Measurements from ENCODE around the gene ADISSP. TPM values are rescaled to one million over a fixed set of nuclear protein-coding genes. Genes with fewer than 3 reads are reported as not detected.

ADISSP gene
- total and polyA plus RNA-seq, 2 of the 13 experiments (the other 11 are each of a cell fraction or from before 2014, with no cell fraction given), result 38.3 to 90.6 TPM

GRCh38 chr20:3755814-3756480, 11.6 kb downstream of the ADISSP start:
- H3K9me3 ChIP-seq (ENCODE audit: low read length), result no peaks in the 10 kb centered on the region
- peaks cover 34 to 37% of the 10 kb centered on the region in 2 experiments; a peak in 4 of 5 replicates for H3K36me3 ChIP-seq (replicated peaks in 1 of 2; ENCODE audit: control insufficient read depth in 1 of 2, insufficient read depth in 2 of 2, low read length in 2 of 2)
- TF ChIP-seq HNF4A (CRISPR knock-in tag; IDR thresholded peaks at IDR 0.05), result peak; percentile 34; the same call in 1 of the 2 replicates
- peak; percentile 17 to 19; a peak in 1 of 4 replicates for TF ChIP-seq MAFK (conservative IDR thresholded peaks at IDR 0.05 in 1 of 2, IDR thresholded peaks at IDR 0.05 in 1 of 2; ENCODE audit: low read length in 2 of 2)
- TF ChIP-seq GPN1 (CRISPR knock-in tag; IDR thresholded peaks at IDR 0.05; ENCODE audit: borderline replicate concordance), result no peak
- H4K20me1 ChIP-seq (ENCODE audit: insufficient read depth, low read length), result no peaks in the 10 kb centered on the region
- H3K4me3 ChIP-seq (replicated peaks in 1 of 3; ENCODE audit: insufficient read depth in 1 of 3, low read depth in 2 of 3, low read length in 3 of 3), result no peak overlapping the region
- no peak overlapping the region for H3K27ac ChIP-seq (ENCODE audit: extremely low read length, insufficient read depth, low read length)
- 86% methylated on average over 4 of the region's 5 CpGs for WGBS (ENCODE audit: low lambda C conversion rate)
- no peaks in the 10 kb centered on the region for H3K4me1 ChIP-seq (ENCODE audit: insufficient read depth, low read length)
- no peak overlapping the region for H3K9ac ChIP-seq (ENCODE audit: insufficient read depth, low read depth, low read length)
- DNase-seq (ENCODE audit: low spot score) (no peak), ATAC-seq (no peak), FAIRE-seq (no peak)
- no peak overlapping the region for H3K4me2 ChIP-seq (ENCODE audit: low read depth, low read length)
- no TSS peak for BruUV-seq (replicated peaks)
- CTCF ChIA-PET (ENCODE audit: low intra/inter-chr PET ratio, low total read pairs), result no interaction called here
- peaks cover 2% of the 10 kb centered on the region for H3K79me2 ChIP-seq (ENCODE audit: insufficient read depth, low read length)
- POLR2A ChIA-PET, result interaction anchor here (3.9 kb wide), 1 partner anchor 12 kb away, joined by 21 read pairs; the partner anchor contains the start of gene ADISSP
- H2AFZ ChIP-seq (ENCODE audit: low read length), result no peak overlapping the region
- in situ Hi-C loops (cut with HindIII; ENCODE audit: extremely low pct_ligation_motif_present, low pct_unique_long_range_greater_than_20kb) (no loop called here), intact Hi-C loops (cut with micrococcal nuclease; ENCODE audit: unreplicated experiment) (no loop called here)
- no peaks in the 10 kb centered on the region for H3K27me3 ChIP-seq (ENCODE audit: control insufficient read depth in 1 of 2, insufficient read depth in 2 of 2, low read length in 2 of 2)

GRCh38 chr20:3755269-3755668, 12.3 kb downstream of the ADISSP start:
- intact Hi-C loops (cut with micrococcal nuclease; ENCODE audit: unreplicated experiment) (no loop called here), in situ Hi-C loops (cut with HindIII; ENCODE audit: extremely low pct_ligation_motif_present, low pct_unique_long_range_greater_than_20kb) (no loop called here)
- POLR2A ChIA-PET, result interaction anchor here (3.9 kb wide), 1 partner anchor 13 kb away, joined by 21 read pairs; the partner anchor contains the start of gene ADISSP
- CTCF ChIA-PET (ENCODE audit: low intra/inter-chr PET ratio, low total read pairs), result no interaction called here
- BruUV-seq (replicated peaks), result no TSS peak
- ATAC-seq (no peak), FAIRE-seq (no peak), DNase-seq (ENCODE audit: low spot score) (no peak)
- Histone ChIP-seq H3K79me2 (ENCODE audit: insufficient read depth, low read length) (peaks cover 2% of the 10 kb centered on the region), H2AFZ (ENCODE audit: low read length) (no peak overlapping the region), H3K36me3 (replicated peaks in 1 of 2; ENCODE audit: control insufficient read depth in 1 of 2, insufficient read depth in 2 of 2, low read length in 2 of 2) (peaks cover 33 to 34% of the 10 kb centered on the region in 2 experiments; a peak in 4 of 5 replicates), H3K4me3 (replicated peaks in 1 of 3; ENCODE audit: insufficient read depth in 1 of 3, low read depth in 2 of 3, low read length in 3 of 3) (no peak overlapping the region), H3K9ac (ENCODE audit: insufficient read depth, low read depth, low read length) (no peak overlapping the region), H3K4me2 (ENCODE audit: low read depth, low read length) (no peak overlapping the region), H3K27me3 (ENCODE audit: control insufficient read depth in 1 of 2, insufficient read depth in 2 of 2, low read length in 2 of 2) (no peaks in the 10 kb centered on the region), H3K4me1 (ENCODE audit: insufficient read depth, low read length) (peaks cover under 1% of the 10 kb centered on the region; the same call in 1 of the 2 replicates), H4K20me1 (ENCODE audit: insufficient read depth, low read length) (no peaks in the 10 kb centered on the region), H3K9me3 (ENCODE audit: low read length) (no peaks in the 10 kb centered on the region), H3K27ac (ENCODE audit: extremely low read length, insufficient read depth, low read length) (no peak overlapping the region)
- WGBS (ENCODE audit: low lambda C conversion rate), result 91% methylated on average over 7 of the region's 7 CpGs
- TF ChIP-seq DBP (CRISPR knock-in tag; IDR thresholded peaks at IDR 0.05; ENCODE audit: not compliant biosample characterization) (no peak), MAX (IDR thresholded peaks at IDR 0.05) (no peak), AGO2 (optimal IDR thresholded peaks at IDR 0.05; ENCODE audit: low read depth, low read length) (peak; percentile 12), TBX3 (IDR thresholded peaks at IDR 0.05; ENCODE audit: borderline replicate concordance) (no peak)

Data from HepG2 (cell line).